B cell (primary cell): ENCODE data around the gene RGS6. TPM values are rescaled to one million over a fixed set of nuclear protein-coding genes. Genes with fewer than 3 reads are reported as not detected.

Source experiments
- ATAC-seq: fragments of 200-7000 bp; cut with Tn5 transposase; one replicate; pipeline ENCODE4 v1.10.0; 2021; ENCODE audit warnings: low read depth, mild to moderate bottlenecking, moderate number of reproducible peaks, moderate library complexity
- CTCF ChIA-PET: fragments of 350-600 bp; sonication (Branson Sonifier 250); formaldehyde crosslinking; loops from one replicate; lab custom pipeline; 2021; ENCODE audit warnings: antibody characterized with exemption, inconsistent platforms; lab: Charles Lee
- POLR2A ChIA-PET: fragments of 350-600 bp; sonication (Branson Sonifier 250); formaldehyde crosslinking; loops from one replicate; lab custom pipeline; 2021; ENCODE audit warnings: antibody characterized with exemption; lab: Charles Lee
- DNase-seq: peaks from one replicate; pipeline ENCODE4 v3.0.0; 2013
- H2AFZ ChIP-seq: 2 replicates; pipeline ENCODE4 v1.6.1; 2012; ENCODE audit warnings: mild to moderate bottlenecking, low read depth, low read length; ENCODE audit not compliant: insufficient read depth, poor library complexity, severe bottlenecking
- H3K27ac ChIP-seq, 2 donors: 1 replicate in 1 of 2; 2 replicates in 1 of 2; pipeline ENCODE4 v1.5.1; 2012 to 2013; ENCODE audit warnings: low read length in 2 of 2, mild to moderate bottlenecking in 2 of 2, moderate library complexity in 1 of 2
- H3K27me3 ChIP-seq, 4 experiments: fragments of 200-600 bp in 1 of 4; sonication (generic) in 1 of 4; replicated peaks in 1 of 4; 1 replicate in 2 of 4; 2 replicates in 2 of 4; pipeline versions ENCODE4 v1.6.1 to v1.7.0; 2013 to 2016; ENCODE audit warnings: low read length in 3 of 4, mild to moderate bottlenecking in 2 of 4, mixed read lengths in 1 of 4, moderate library complexity in 1 of 4; ENCODE audit not compliant: insufficient read depth in 4 of 4, control insufficient read depth in 3 of 4; ENCODE audit errors: control extremely low read depth in 1 of 4
- H3K36me3 ChIP-seq, 2 experiments: replicated peaks in 1 of 2; 1 replicate in 1 of 2; 2 replicates in 1 of 2; pipeline versions ENCODE4 v1.6.1 to v1.7.1; 2013; ENCODE audit warnings: low read length in 1 of 2; ENCODE audit not compliant: insufficient read depth in 2 of 2, control insufficient read depth in 1 of 2; ENCODE audit errors: control extremely low read depth in 1 of 2, extremely low read depth in 1 of 2
- H3K4me1 ChIP-seq, 2 donors: fragments of 200-600 bp in 1 of 2; sonication (generic) in 1 of 2; 1 replicate in 1 of 2; 2 replicates in 1 of 2; pipeline versions ENCODE4 v1.5.1 to v1.6.1; 2013 to 2017; ENCODE audit warnings: low read length in 2 of 2; ENCODE audit not compliant: control insufficient read depth in 2 of 2, insufficient read depth in 2 of 2
- H3K4me2 ChIP-seq: replicated peaks from 2 replicates; pipeline ENCODE3; 2012; ENCODE audit warnings: mild to moderate bottlenecking, low read depth, low read length; ENCODE audit not compliant: poor library complexity, severe bottlenecking
- H3K4me3 ChIP-seq, 5 experiments: fragments of 200-600 bp in 1 of 5; sonication (generic) in 1 of 5; 1 replicate in 3 of 5; 2 replicates in 2 of 5; pipeline versions ENCODE4 v1.5.1 to v1.7.0; 2011 to 2016; ENCODE audit warnings: low read length in 4 of 5, mild to moderate bottlenecking in 4 of 5, low read depth in 2 of 5, control low read depth in 1 of 5, moderate library complexity in 1 of 5; ENCODE audit not compliant: insufficient read depth in 1 of 5; ENCODE audit errors: control extremely low read depth in 1 of 5, extremely low read depth in 1 of 5
- H3K79me2 ChIP-seq: fragments of 200-600 bp; sonication (generic); one replicate; pipeline ENCODE4 v1.6.0; 2016; ENCODE audit warnings: low read length; ENCODE audit not compliant: control insufficient read depth, insufficient read depth
- H3K9ac ChIP-seq: fragments of 200-600 bp; sonication (generic); 2 replicates; pipeline ENCODE4 v1.6.1; 2017; ENCODE audit warnings: mild to moderate bottlenecking, low read length, moderate library complexity
- H3K9me3 ChIP-seq, 3 donors: one replicate each; pipeline versions ENCODE4 v1.6.1 to v1.7.1; 2013; ENCODE audit warnings: low read length in 2 of 3; ENCODE audit not compliant: control insufficient read depth in 2 of 3, insufficient read depth in 1 of 3; ENCODE audit errors: control extremely low read depth in 1 of 3
- H4K20me1 ChIP-seq: 2 replicates; pipeline ENCODE4 v1.6.0; 2012; ENCODE audit warnings: mild to moderate bottlenecking, low read length; ENCODE audit not compliant: insufficient read depth, control insufficient read depth, poor library complexity, severe bottlenecking
- H3K27ac Mint-ChIP-seq: one replicate; pipeline ENCODE4 v1.8.0; 2021; ENCODE audit warnings: mixed read lengths
- H3K27me3 Mint-ChIP-seq: one replicate; pipeline ENCODE4 v1.8.0; 2021; ENCODE audit warnings: mixed read lengths
- H3K4me1 Mint-ChIP-seq: one replicate; pipeline ENCODE4 v1.8.0; 2021; ENCODE audit warnings: mixed read lengths
- H3K4me3 Mint-ChIP-seq: one replicate; pipeline ENCODE4 v1.8.0; 2021; ENCODE audit warnings: mixed read lengths
- H3K9me3 Mint-ChIP-seq: one replicate; pipeline ENCODE4 v1.8.0; 2022; ENCODE audit warnings: mixed read lengths; ENCODE audit not compliant: insufficient read depth
- CTCF ChIP-seq: fragments of 200-600 bp; IDR thresholded peaks from one replicate; pipeline ENCODE4 v1.8.0; 2022; ENCODE audit warnings: antibody characterized with exemption, mild to moderate bottlenecking
- EZH2 ChIP-seq: IDR thresholded peaks from 2 replicates; pipeline ENCODE4 v1.6.1; 2012; ENCODE audit warnings: borderline replicate concordance, low read depth, mild to moderate bottlenecking, moderate library complexity, low read length; ENCODE audit not compliant: insufficient read depth, poor library complexity, severe bottlenecking
- WGBS: methylation state at CpG from one replicate; pipeline ENCODE4 v1.1.5; 2013; ENCODE audit warnings: missing lambda C conversion rate; ENCODE audit not compliant: insufficient coverage; 5-methylcytosine and 5-hydroxymethylcytosine counted together
- intact Hi-C: fragments of 100-400 bp; cut with micrococcal nuclease; formaldehyde crosslinking; loops from one replicate; pipeline ENCODE4 v1.10.0; 2022
- polyA plus RNA-seq: library from polyadenylated mRNA; depleted of rRNA; stranded (reverse); fragments of >200 nt; gene quantifications from 2 replicates; pipeline ENCODE4 v1.2.3, GENCODE V29; 2012
- total RNA-seq, 2 donors: library from RNA; stranded (reverse); fragments of 120-200 nt in 1 of 2; gene quantifications; 1 replicate in 1 of 2; 2 replicates in 1 of 2; pipeline versions ENCODE4 v1.2.3 to v1.2.4, GENCODE V29; 2013 to 2022

The RGS6 gene
- total and polyA plus RNA-seq, 2 donors (not counting 1 experiment from before 2014, with no cell fraction given) = 0.07 TPM; not detected in 1

GRCh38 chr14:72186523-72186922, 254.3 kb downstream of the RGS6 start:
- peaks cover 0 to 3% (median 0%) of the 10 kb centered on the region in 4 experiments for H3K27me3 ChIP-seq
- no peaks in the 10 kb centered on the region for H3K36me3 ChIP-seq
- H3K27me3 Mint-ChIP-seq = peaks cover 38% of the 10 kb centered on the region
- POLR2A ChIA-PET = no interaction called here
- no peaks in the 10 kb centered on the region for H3K9me3 ChIP-seq
- no peaks in the 10 kb centered on the region for H3K79me2 ChIP-seq
- H3K4me3 ChIP-seq = no peak overlapping the region
- no peaks in the 10 kb centered on the region for H3K4me1 ChIP-seq
- H3K9me3 Mint-ChIP-seq = no peaks in the 10 kb centered on the region
- no peaks in the 10 kb centered on the region for H4K20me1 ChIP-seq
- H3K27ac Mint-ChIP-seq = no peak overlapping the region
- no peak overlapping the region for H3K27ac ChIP-seq
- H2AFZ ChIP-seq = no peak overlapping the region
- intact Hi-C loops = no loop called here
- WGBS = 93% methylated on average over 2 of the region's 3 CpGs
- ATAC-seq (no peak), DNase-seq (no peak)
- TF ChIP-seq CTCF = no peak
- TF ChIP-seq EZH2 = no peak
- H3K9ac ChIP-seq = no peak overlapping the region
- H3K4me3 Mint-ChIP-seq = no peak overlapping the region
- no peak overlapping the region for H3K4me2 ChIP-seq
- CTCF ChIA-PET = no interaction called here
- no peaks in the 10 kb centered on the region for H3K4me1 Mint-ChIP-seq

- H3K4me1 Mint-ChIP-seq = no peaks in the 10 kb centered on the region
- no peaks in the 10 kb centered on the region for H3K9me3 ChIP-seq
- no peak overlapping the region for H3K4me2 ChIP-seq
- H3K79me2 ChIP-seq = no peaks in the 10 kb centered on the region
- CTCF ChIA-PET = no interaction called here
- no peaks in the 10 kb centered on the region for H3K4me1 ChIP-seq
- H2AFZ ChIP-seq = no peak overlapping the region
- no peak overlapping the region for H3K4me3 Mint-ChIP-seq
- DNase-seq = no peak
- POLR2A ChIA-PET = no interaction called here
- peaks cover 6% of the 10 kb centered on the region for H3K27me3 Mint-ChIP-seq
- no peaks in the 10 kb centered on the region for H3K36me3 ChIP-seq
- H3K27ac ChIP-seq = no peak overlapping the region
- no peaks in the 10 kb centered on the region for H3K27me3 ChIP-seq
- no peak overlapping the region for H3K4me3 ChIP-seq
- no peaks in the 10 kb centered on the region for H3K9me3 Mint-ChIP-seq
- no peak for ATAC-seq
- WGBS = 85% methylated on average over 2 of the region's 4 CpGs
- H3K9ac ChIP-seq = no peak overlapping the region
- no peak overlapping the region for H3K27ac Mint-ChIP-seq
- intact Hi-C loops = no loop called here
- TF ChIP-seq EZH2 (no peak), CTCF (no peak)
- H4K20me1 ChIP-seq = no peaks in the 10 kb centered on the region
These were observed 264.2 kb downstream of the RGS6 start for GRCh38 chr14:72196237-72197015.
